Natural killer cell (primary cell): ENCODE measurements around the gene LAPTM5. TPM values are rescaled to one million over a fixed set of nuclear protein-coding genes. Genes with fewer than 3 reads are reported as not detected.

Experiments
- ATAC-seq, 3 donors: fragments of 150-1000 bp in 2 of 3; fragments of 200-7000 bp in 1 of 3; cut with Tn5 transposase; 1 replicate in 1 of 3; 2 replicates in 2 of 3; pipeline ENCODE4 v1.10.0; 2021; ENCODE audit warnings: mild to moderate bottlenecking in 2 of 3, moderate library complexity in 2 of 3
- DNase-seq, 2 donors: peaks; one replicate each; pipeline versions ENCODE4 v3.0.0 to v3.0.0-alpha.2; 2013 to 2021; ENCODE audit warnings: mixed read lengths in 1 of 2
- H3K27ac ChIP-seq: one replicate; pipeline ENCODE4 v1.5.1; 2013; ENCODE audit warnings: mild to moderate bottlenecking, low read length
- H3K27me3 ChIP-seq: one replicate; pipeline ENCODE4 v1.6.1; 2013; ENCODE audit warnings: low read length; ENCODE audit not compliant: control insufficient read depth, insufficient read depth
- H3K36me3 ChIP-seq: one replicate; pipeline ENCODE4 v1.6.1; 2013; ENCODE audit warnings: low read length; ENCODE audit not compliant: control insufficient read depth, insufficient read depth
- H3K4me1 ChIP-seq: one replicate; pipeline ENCODE4 v1.6.1; 2013; ENCODE audit warnings: low read length; ENCODE audit not compliant: control insufficient read depth, insufficient read depth
- H3K4me3 ChIP-seq: one replicate; pipeline ENCODE4 v1.5.1; 2013; ENCODE audit warnings: low read length
- H3K9me3 ChIP-seq: one replicate; pipeline ENCODE4 v1.6.1; 2013; ENCODE audit warnings: low read length; ENCODE audit not compliant: control insufficient read depth, insufficient read depth
- H3K27ac Mint-ChIP-seq, 2 donors: one replicate each; pipeline ENCODE4 v1.8.0; 2022; ENCODE audit warnings: mild to moderate bottlenecking in 2 of 2, mixed read lengths in 2 of 2, moderate library complexity in 1 of 2
- H3K27me3 Mint-ChIP-seq, 2 donors: one replicate each; pipeline ENCODE4 v1.8.0; 2022; ENCODE audit warnings: low read depth in 2 of 2, mixed read lengths in 2 of 2
- H3K36me3 Mint-ChIP-seq: one replicate; pipeline ENCODE4 v1.8.0; 2022; ENCODE audit warnings: mixed read lengths
- H3K4me1 Mint-ChIP-seq, 2 donors: one replicate each; pipeline ENCODE4 v1.8.0; 2022; ENCODE audit warnings: mixed read lengths in 2 of 2
- H3K4me3 Mint-ChIP-seq: one replicate; pipeline ENCODE4 v1.8.0; 2022; ENCODE audit warnings: mild to moderate bottlenecking, moderate library complexity, mixed read lengths
- H3K9me3 Mint-ChIP-seq, 2 donors: one replicate each; pipeline ENCODE4 v1.8.0; 2022; ENCODE audit warnings: mixed read lengths in 2 of 2
- WGBS: methylation state at CpG from one replicate; pipeline ENCODE4 v1.1.7; 2013; ENCODE audit warnings: missing lambda C conversion rate; ENCODE audit not compliant: insufficient coverage; 5-methylcytosine and 5-hydroxymethylcytosine counted together
- intact Hi-C: fragments of 100-400 bp; cut with micrococcal nuclease; formaldehyde crosslinking; loops from one replicate; pipeline ENCODE4 v1.14.2; 2022
- total RNA-seq, 4 donors: library from RNA; stranded (reverse); fragments of 120-200 nt in 1 of 4; gene quantifications; one replicate each; pipeline versions ENCODE4 v1.2.3 to v1.2.4, GENCODE V29; 2013 to 2022
- TF ChIP-seq, protein P1 (sequence below): fragments of 200-600 bp; IDR thresholded peaks from one replicate; pipeline ENCODE4 v1.8.0; 2022; ENCODE audit warnings: antibody characterized with exemption

The LAPTM5 gene
- total RNA-seq, 3 donors from 2014 or later (not counting 1 experiment from before 2014, with no cell fraction given) = 520 to 674 (median 533) TPM

DNA sequence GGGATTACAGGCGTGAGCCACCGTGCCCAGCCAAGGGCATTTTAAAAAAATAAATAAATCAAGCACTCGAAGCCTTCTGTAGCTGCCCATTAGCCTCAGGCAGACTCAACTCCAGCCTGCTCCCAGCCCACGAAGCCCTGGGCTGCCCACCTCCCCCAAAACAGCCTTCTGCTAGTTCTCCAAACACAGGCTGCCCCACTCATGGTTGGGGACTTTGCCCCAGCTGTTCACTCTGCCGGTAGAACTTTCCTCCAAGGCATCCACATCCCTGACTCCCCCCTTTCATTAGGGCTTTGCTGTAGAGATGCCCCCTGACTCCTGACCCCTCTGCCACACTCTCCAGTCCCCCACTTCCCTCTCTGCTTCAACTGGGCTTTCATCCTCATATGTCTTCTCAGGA is 29.7 kb upstream of the LAPTM5 start:
- Mint-ChIP-seq H3K4me3 (no peak overlapping the region), H3K4me1 (peaks cover 10 to 12% of the 10 kb centered on the region in 2 donors), H3K27me3 (peaks cover 7 to 19% of the 10 kb centered on the region in 2 donors), H3K27ac (peak overlapping the region in 1 of 2 donors; percentile 39), H3K9me3 (no peaks in the 10 kb centered on the region), H3K36me3 (no peaks in the 10 kb centered on the region)
- peaks cover 12% of the 10 kb centered on the region for H3K4me1 ChIP-seq
- 86% methylated on average over 5 of the region's 5 CpGs for WGBS
- TF ChIP-seq, protein P1, sequence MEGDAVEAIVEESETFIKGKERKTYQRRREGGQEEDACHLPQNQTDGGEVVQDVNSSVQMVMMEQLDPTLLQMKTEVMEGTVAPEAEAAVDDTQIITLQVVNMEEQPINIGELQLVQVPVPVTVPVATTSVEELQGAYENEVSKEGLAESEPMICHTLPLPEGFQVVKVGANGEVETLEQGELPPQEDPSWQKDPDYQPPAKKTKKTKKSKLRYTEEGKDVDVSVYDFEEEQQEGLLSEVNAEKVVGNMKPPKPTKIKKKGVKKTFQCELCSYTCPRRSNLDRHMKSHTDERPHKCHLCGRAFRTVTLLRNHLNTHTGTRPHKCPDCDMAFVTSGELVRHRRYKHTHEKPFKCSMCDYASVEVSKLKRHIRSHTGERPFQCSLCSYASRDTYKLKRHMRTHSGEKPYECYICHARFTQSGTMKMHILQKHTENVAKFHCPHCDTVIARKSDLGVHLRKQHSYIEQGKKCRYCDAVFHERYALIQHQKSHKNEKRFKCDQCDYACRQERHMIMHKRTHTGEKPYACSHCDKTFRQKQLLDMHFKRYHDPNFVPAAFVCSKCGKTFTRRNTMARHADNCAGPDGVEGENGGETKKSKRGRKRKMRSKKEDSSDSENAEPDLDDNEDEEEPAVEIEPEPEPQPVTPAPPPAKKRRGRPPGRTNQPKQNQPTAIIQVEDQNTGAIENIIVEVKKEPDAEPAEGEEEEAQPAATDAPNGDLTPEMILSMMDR = no peak
- ATAC-seq = no peak
- DNase-seq = no peak
- H3K4me3 ChIP-seq = no peak overlapping the region
- H3K27me3 ChIP-seq = peaks cover 2% of the 10 kb centered on the region
- H3K36me3 ChIP-seq = no peaks in the 10 kb centered on the region
- H3K9me3 ChIP-seq = no peaks in the 10 kb centered on the region
- no peak overlapping the region for H3K27ac ChIP-seq
- intact Hi-C loops = no loop called here

GRCh38 chr1:30786264-30786991 is 28.9 kb upstream of the LAPTM5 start:
- Mint-ChIP-seq H3K4me1 (peaks cover 11 to 13% of the 10 kb centered on the region in 2 donors), H3K9me3 (no peaks in the 10 kb centered on the region), H3K4me3 (no peak overlapping the region), H3K27me3 (peaks cover 7 to 19% of the 10 kb centered on the region in 2 donors), H3K27ac (no peak overlapping the region), H3K36me3 (no peaks in the 10 kb centered on the region)
- H3K27ac ChIP-seq = no peak overlapping the region
- no peak for ATAC-seq
- DNase-seq = no peak
- no peaks in the 10 kb centered on the region for H3K36me3 ChIP-seq
- WGBS = 77% methylated on average over 13 of the region's 13 CpGs
- TF ChIP-seq, protein P1 = no peak
- no peak overlapping the region for H3K4me3 ChIP-seq
- peaks cover 12% of the 10 kb centered on the region for H3K4me1 ChIP-seq
- H3K9me3 ChIP-seq = no peaks in the 10 kb centered on the region
- H3K27me3 ChIP-seq = peaks cover 2% of the 10 kb centered on the region
- intact Hi-C loops = no loop called here

DNA sequence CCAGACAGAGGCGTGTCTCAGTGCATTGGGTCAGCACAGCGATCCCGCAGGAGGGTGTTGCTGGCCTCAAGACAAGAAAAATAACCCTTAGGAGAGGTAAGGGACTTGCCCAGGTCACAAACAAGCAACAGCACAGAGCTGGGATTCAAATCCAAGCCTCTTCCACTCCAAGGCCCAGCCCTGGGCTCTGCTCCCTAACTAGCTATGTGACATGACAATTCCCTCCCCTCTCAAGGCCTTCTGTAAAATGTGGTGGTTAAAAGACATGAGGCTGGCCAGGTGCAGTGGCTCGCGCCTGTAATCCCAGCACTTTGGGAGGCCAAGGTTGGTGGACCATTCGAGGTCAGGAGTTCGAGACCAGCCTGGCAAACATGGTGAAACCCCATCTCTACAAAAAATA is 28.1 kb upstream of the LAPTM5 start:
- ATAC-seq = no peak
- H3K27ac Mint-ChIP-seq = no peak overlapping the region
- TF ChIP-seq, protein P1 = no peak
- Histone ChIP-seq H3K27ac (no peak overlapping the region), H3K4me3 (no peak overlapping the region), H3K36me3 (no peaks in the 10 kb centered on the region), H3K9me3 (no peaks in the 10 kb centered on the region), H3K27me3 (peaks cover 2% of the 10 kb centered on the region), H3K4me1 (peaks cover 9% of the 10 kb centered on the region)
- peaks cover 5 to 8% of the 10 kb centered on the region in 2 donors for H3K4me1 Mint-ChIP-seq
- no peaks in the 10 kb centered on the region for H3K9me3 Mint-ChIP-seq
- H3K36me3 Mint-ChIP-seq = no peaks in the 10 kb centered on the region
- DNase-seq = no peak
- H3K4me3 Mint-ChIP-seq = no peak overlapping the region
- 91% methylated on average over 7 of the region's 7 CpGs for WGBS
- intact Hi-C loops = no loop called here
- H3K27me3 Mint-ChIP-seq = peaks cover 7 to 19% of the 10 kb centered on the region in 2 donors

DNA sequence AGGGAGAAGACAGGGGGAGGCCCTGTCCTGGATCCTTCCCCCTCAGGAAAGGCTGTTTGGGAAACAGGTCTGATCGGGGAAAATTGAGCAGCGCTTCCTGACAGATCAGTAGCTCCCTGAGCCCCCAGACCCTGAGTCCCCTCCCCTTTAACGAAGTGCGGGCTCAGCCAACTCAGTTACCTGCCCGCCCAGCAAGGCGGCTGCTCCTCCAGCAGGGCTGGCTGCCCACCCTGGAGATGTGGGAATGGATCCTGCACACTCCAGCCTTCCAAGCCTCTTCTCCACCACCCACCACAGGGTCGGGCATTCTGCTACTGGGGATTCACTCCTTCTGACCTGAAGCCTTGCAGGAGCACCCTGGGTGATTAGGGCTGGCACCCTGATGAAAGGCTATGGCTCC is 27.6 kb upstream of the LAPTM5 start:
- H3K4me3 ChIP-seq = no peak overlapping the region
- H3K4me1 Mint-ChIP-seq = peaks cover 4 to 6% of the 10 kb centered on the region in 2 donors
- no peak overlapping the region for H3K4me3 Mint-ChIP-seq
- H3K36me3 ChIP-seq = no peaks in the 10 kb centered on the region
- H3K9me3 ChIP-seq = no peaks in the 10 kb centered on the region
- H3K36me3 Mint-ChIP-seq = no peaks in the 10 kb centered on the region
- no peak overlapping the region for H3K27ac ChIP-seq
- TF ChIP-seq, protein P1 = no peak
- no peak for DNase-seq
- no peaks in the 10 kb centered on the region for H3K9me3 Mint-ChIP-seq
- peaks cover 9% of the 10 kb centered on the region for H3K4me1 ChIP-seq
- H3K27me3 ChIP-seq = peaks cover 2% of the 10 kb centered on the region
- no peak for ATAC-seq
- no peak overlapping the region for H3K27ac Mint-ChIP-seq
- intact Hi-C loops = no loop called here
- 94% methylated on average over 7 of the region's 7 CpGs for WGBS
- H3K27me3 Mint-ChIP-seq = peaks cover 7 to 19% of the 10 kb centered on the region in 2 donors
